ENCODE data around the gene CREB5. TPM values are rescaled to one million over a fixed set of nuclear protein-coding genes. Genes with fewer than 3 reads are reported as not detected.

The CREB5 gene
- total and polyA plus RNA-seq, 2 experiments from 2014 or later, result 2.4 to 4.4 TPM

DNA sequence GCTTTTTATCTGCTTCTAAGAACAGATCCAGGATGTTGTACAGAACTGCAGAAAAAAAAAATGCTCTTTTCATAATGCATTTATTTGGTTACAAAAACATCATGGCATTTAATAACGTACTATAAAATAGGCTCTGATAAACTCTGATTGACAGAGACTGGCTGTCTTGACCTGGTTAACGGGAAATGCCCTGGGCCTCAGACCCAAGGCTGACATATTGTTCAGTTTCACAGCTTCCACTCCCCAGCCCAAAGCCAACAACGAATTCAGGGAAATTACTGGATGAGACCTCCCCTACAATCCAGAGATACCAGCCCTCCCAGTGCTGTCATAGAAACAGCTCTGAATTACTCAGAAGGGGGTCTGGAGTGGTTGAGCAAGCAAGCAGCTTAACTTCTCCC is 260.1 kb downstream of the CREB5 start (continued):
- TF ChIP-seq ZNF462 (CRISPR knock-in tag; IDR thresholded peaks at IDR 0.05) (no peak), POLR2AphosphoS5 (IDR thresholded peaks at IDR 0.05; ENCODE audit: low read depth) (no peak)

DNA sequence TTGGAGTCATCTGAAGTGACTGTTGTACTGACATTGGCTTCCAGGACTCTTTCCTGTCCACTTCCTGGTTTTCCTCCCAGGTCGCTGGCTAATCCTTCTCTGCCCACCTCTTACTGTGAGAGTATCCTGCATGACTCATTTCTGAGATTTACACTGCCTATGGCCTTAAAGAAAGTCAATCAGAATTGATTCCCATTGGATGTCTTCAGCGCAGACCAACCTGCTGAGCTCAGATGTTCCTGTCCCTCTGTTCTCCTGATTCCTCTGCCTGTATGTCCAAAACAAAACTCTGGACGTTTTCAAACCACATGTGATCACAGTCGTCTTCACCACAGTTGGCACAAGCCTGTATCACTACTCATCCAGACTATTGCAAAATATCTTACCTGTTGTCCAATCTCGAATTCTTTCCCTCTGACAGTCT is 262.1 kb downstream of the CREB5 start:
- H3K9me2 ChIP-seq (ENCODE audit: insufficient read depth), result 0 out of 2 replicates have a peak, but pooled peaks cover 3% of the 10 kb centered on the region
- peaks cover 43% of the 10 kb centered on the region for H3K4me1 ChIP-seq (ENCODE audit: insufficient read depth)
- DNase-seq (ENCODE audit: low spot score) (no peak), ATAC-seq (no peak)
- H3K36me3 Mint-ChIP-seq (ENCODE audit: low read depth), result no peaks in the 10 kb centered on the region
- no peaks in the 10 kb centered on the region for H3K27me3 ChIP-seq (ENCODE audit: insufficient read depth)
- H3K79me2 ChIP-seq (replicated peaks; ENCODE audit: insufficient read depth), result no peaks in the 10 kb centered on the region
- H3K4me2 ChIP-seq, result no peak overlapping the region
- H3K4me3 Mint-ChIP-seq, result no peak overlapping the region
- no peaks in the 10 kb centered on the region for H3F3A ChIP-seq (replicated peaks; ENCODE audit: low read depth)
- H4K20me1 ChIP-seq (replicated peaks; ENCODE audit: insufficient read depth), result no peaks in the 10 kb centered on the region
- no peak overlapping the region for H3K4me3 ChIP-seq
- H3K27me3 Mint-ChIP-seq (ENCODE audit: insufficient read depth, low read depth, poor library complexity), result peaks cover 3% of the 10 kb centered on the region
- no peaks in the 10 kb centered on the region for H3K36me3 ChIP-seq (ENCODE audit: insufficient read depth)
- H3K4me1 Mint-ChIP-seq, result peaks cover 34% of the 10 kb centered on the region
- H3K27ac Mint-ChIP-seq, result no peak overlapping the region
- H2AFZ ChIP-seq, result no peak overlapping the region; the same call in 1 of the 2 replicates
- H3K9me3 Mint-ChIP-seq, result no peaks in the 10 kb centered on the region
- no peak overlapping the region for H3K27ac ChIP-seq (ENCODE audit: low read depth)
- TF ChIP-seq REST (IDR thresholded peaks at IDR 0.05; ENCODE audit: unreplicated experiment), result no peak
- no peak for TF ChIP-seq ZNF331 (CRISPR knock-in tag; IDR thresholded peaks at IDR 0.05; ENCODE audit: low read depth)
- no peak for TF ChIP-seq EZH2 (IDR thresholded peaks at IDR 0.05; ENCODE audit: low read depth, unreplicated experiment)
- TF ChIP-seq CREB1 (CRISPR knock-in tag; IDR thresholded peaks at IDR 0.05; ENCODE audit: low read depth), result no peak
- TF ChIP-seq ZNF114 (CRISPR knock-in tag; IDR thresholded peaks at IDR 0.05), result no peak
- no peak for TF ChIP-seq EZH2phosphoT487 (IDR thresholded peaks at IDR 0.05; ENCODE audit: unreplicated experiment)
